ENCODE data around the gene TRPV3. TPM values are rescaled to one million over a fixed set of nuclear protein-coding genes. Genes with fewer than 3 reads are reported as not detected.

Gene TRPV3
- total and polyA plus RNA-seq, 9 of the 15 experiments (the other 6 are each of a cell fraction or from before 2014, with no cell fraction given): 0.03 to 0.42 (median 0.11) TPM; not detected in 1

- in situ Hi-C loops (cut with MboI): no loop called here
- H3K9me1 ChIP-seq (ENCODE audit: control insufficient read depth, insufficient read depth, low read length): no peaks in the 10 kb centered on the region
- 10% methylated on average over 13 of the region's 15 CpGs for WGBS (ENCODE audit: insufficient coverage, low coverage, missing lambda C conversion rate)
- no peak overlapping the region for H3K4me3 ChIP-seq
- peaks cover 5% of the 10 kb centered on the region for H4K20me1 ChIP-seq (replicated peaks; ENCODE audit: control insufficient read depth, insufficient read depth, low read length)
- no peak overlapping the region for H3K4me2 ChIP-seq (ENCODE audit: insufficient read depth, low read length)
- ChIA-PET POLR2A (no interaction called here), CTCF (ENCODE audit: low intra/inter-chr PET ratio) (no interaction called here)
- DNase-seq (ENCODE audit: extremely low read depth in 1 of 4, low spot score in 3 of 4) (no peak), ATAC-seq (no peak), FAIRE-seq (no peak)
- H3K36me3 ChIP-seq (ENCODE audit: control insufficient read depth, insufficient read depth, low read length): no peaks in the 10 kb centered on the region
- H2AFZ ChIP-seq (ENCODE audit: low read depth, low read length): no peak overlapping the region
- peaks cover 14 to 67% of the 10 kb centered on the region in 2 experiments; a peak in 3 of 5 replicates for H3K27me3 ChIP-seq (ENCODE audit: control insufficient read depth in 2 of 2, insufficient read depth in 2 of 2, low read length in 2 of 2)
- BruUV-seq (replicated peaks): no TSS peak
- intact Hi-C loops (cut with micrococcal nuclease): no loop called here
- H3K9me3 ChIP-seq (replicated peaks; ENCODE audit: control insufficient read depth, insufficient read depth, low read depth, low read length): no peaks in the 10 kb centered on the region
- no peak overlapping the region for H3K9ac ChIP-seq (ENCODE audit: insufficient read depth in 1 of 2, low read depth in 2 of 2, low read length in 2 of 2)
- no peak overlapping the region for H3K27ac ChIP-seq (ENCODE audit: extremely low read depth, low read depth, low read length)
- TF ChIP-seq GATAD2B (IDR thresholded peaks at IDR 0.05; ENCODE audit: borderline replicate concordance): no peak
- no peak for TF ChIP-seq TSHZ1 (CRISPR knock-in tag; IDR thresholded peaks at IDR 0.05)
- TF ChIP-seq BRD9 (IDR thresholded peaks at IDR 0.05; ENCODE audit: low read depth, partially characterized antibody): no peak
- no peak for TF ChIP-seq CHAMP1 (IDR thresholded peaks at IDR 0.05)
- no peak for TF ChIP-seq TEAD1 (CRISPR knock-in tag; IDR thresholded peaks at IDR 0.05)
- no peak for TF ChIP-seq GMEB1 (CRISPR knock-in tag; IDR thresholded peaks at IDR 0.05)
- H3K4me1 ChIP-seq (replicated peaks in 1 of 2; ENCODE audit: control insufficient read depth in 2 of 2, insufficient read depth in 2 of 2, low read length in 2 of 2): peaks cover 0 to 4% of the 10 kb centered on the region in 2 experiments; a peak in 1 of 5 replicates
- H3K79me2 ChIP-seq (ENCODE audit: control insufficient read depth, insufficient read depth, low read length): no peaks in the 10 kb centered on the region
These were observed 37.4 kb upstream of the TRPV3 start for GRCh38 chr17:3594976-3595375.
